HepG2 (cell line): ENCODE data around the gene SKIDA1. TPM values are rescaled to one million over a fixed set of nuclear protein-coding genes. Genes with fewer than 3 reads are reported as not detected.

Experiments
- AKAP8 ChIP-seq: sonication (generic); formaldehyde crosslinking; IDR thresholded peaks from 2 replicates; pipeline ENCODE4 v1.5.1; 2020; ENCODE audit warnings: mild to moderate bottlenecking, missing genetic modification reagents
- CCAR2 ChIP-seq: fragments of 200-400 bp; formaldehyde crosslinking; optimal IDR thresholded peaks from 2 replicates; pipeline ENCODE3; 2018; ENCODE audit warnings: low read depth, mild to moderate bottlenecking, low read length, moderate library complexity
- FIP1L1 ChIP-seq: fragments of 200-400 bp; formaldehyde crosslinking; IDR thresholded peaks from 2 replicates; pipeline ENCODE4 v1.6.1; 2018; ENCODE audit warnings: low read depth, mild to moderate bottlenecking, low read length, moderate library complexity, borderline replicate concordance; ENCODE audit not compliant: insufficient read depth
- FOXC1 ChIP-seq: sonication (generic); formaldehyde crosslinking; IDR thresholded peaks from 2 replicates; pipeline ENCODE4 v1.8.0; 2022; ENCODE audit warnings: mild to moderate bottlenecking, missing genetic modification reagents, borderline replicate concordance
- FOXJ3 ChIP-seq: sonication (generic); formaldehyde crosslinking; IDR thresholded peaks from 2 replicates; pipeline ENCODE4 v1.4.0; 2020; ENCODE audit warnings: missing genetic modification reagents, mild to moderate bottlenecking, borderline replicate concordance
- HIVEP1 ChIP-seq: sonication (generic); formaldehyde crosslinking; IDR thresholded peaks from 2 replicates; pipeline ENCODE4 v1.4.0; 2020; ENCODE audit warnings: mild to moderate bottlenecking, missing genetic modification reagents
- HNF4A ChIP-seq: sonication (generic); formaldehyde crosslinking; IDR thresholded peaks from 2 replicates; pipeline ENCODE4 v1.4.0; 2020; ENCODE audit warnings: missing genetic modification reagents
- SKI ChIP-seq: fragments of 450-650 bp; IDR thresholded peaks from one replicate; pipeline ENCODE4 v1.6.1; 2018; ENCODE audit warnings: mild to moderate bottlenecking; ENCODE audit not compliant: partially characterized antibody
- SOX5 ChIP-seq: IDR thresholded peaks from 2 replicates; pipeline ENCODE4 v1.6.1; 2016; ENCODE audit warnings: borderline replicate concordance
- ZNF180 ChIP-seq: sonication (generic); formaldehyde crosslinking; IDR thresholded peaks from 2 replicates; pipeline ENCODE4 v1.4.0; 2020; ENCODE audit warnings: low read depth, missing genetic modification reagents, borderline replicate concordance
- ZNF207 ChIP-seq: fragments of 450-650 bp; IDR thresholded peaks from 2 replicates; pipeline ENCODE4 v1.6.1; 2016; ENCODE audit warnings: antibody characterized with exemption, borderline replicate concordance
- ZNF264 ChIP-seq: sonication (generic); formaldehyde crosslinking; IDR thresholded peaks from 2 replicates; pipeline ENCODE4 v1.4.0; 2020; ENCODE audit warnings: missing genetic modification reagents
- ZNF44 ChIP-seq: sonication (generic); formaldehyde crosslinking; IDR thresholded peaks from 2 replicates; pipeline ENCODE4 v1.5.1; 2020; ENCODE audit warnings: mild to moderate bottlenecking, missing genetic modification reagents
- polyA plus RNA-seq, 8 experiments: library from polyadenylated mRNA; depleted of rRNA in 3 of 8; stranded (reverse) in 7 of 8; unstranded in 1 of 8; fragments of >200 nt; fragmentation: Illumina TruSeq in 4 of 8; extraction: Trizol in 4 of 8; gene quantifications; 2 replicates each; pipeline versions ENCODE4 v1.2.1 to v1.2.3, GENCODE V29; 2011 to 2016; ENCODE audit warnings: low read depth in 4 of 8, missing spikeins in 1 of 8, mixed read lengths in 1 of 8; ENCODE audit not compliant: insufficient read depth in 1 of 8
- total RNA-seq, 5 experiments: library from RNA; depleted of rRNA; stranded (reverse); fragments of >200 nt; fragmentation: Illumina TruSeq; extraction: Trizol; gene quantifications; 2 replicates each; pipeline ENCODE4 v1.2.3, GENCODE V29; 2016; ENCODE audit warnings: low read depth in 1 of 5
- TF ChIP-seq, protein P1 (sequence below): sonication (generic); formaldehyde crosslinking; IDR thresholded peaks from 2 replicates; pipeline ENCODE4 v1.8.0; 2022; ENCODE audit warnings: mild to moderate bottlenecking, missing genetic modification reagents, moderate library complexity
- TF ChIP-seq, protein P2 (sequence below): sonication (generic); formaldehyde crosslinking; IDR thresholded peaks from 2 replicates; pipeline ENCODE4 v1.4.0; 2020; ENCODE audit warnings: missing genetic modification reagents
- TF ChIP-seq, protein P3 (sequence below), 2 experiments: sonication (generic) in 1 of 2; formaldehyde crosslinking in 1 of 2; IDR thresholded peaks; 2 replicates each; pipeline versions ENCODE4 v1.6.1 to v1.9.0; 2014 to 2022; ENCODE audit warnings: antibody characterized with exemption in 1 of 2, borderline replicate concordance in 1 of 2, inconsistent platforms in 1 of 2, low read depth in 1 of 2, missing genetic modification reagents in 1 of 2
- TF ChIP-seq, protein P4 (sequence below): sonication (generic); formaldehyde crosslinking; IDR thresholded peaks from 2 replicates; pipeline ENCODE4 v1.4.0; 2020; ENCODE audit warnings: mild to moderate bottlenecking, low read depth, missing genetic modification reagents

Gene SKIDA1
- total and polyA plus RNA-seq, 2 of the 13 experiments (the other 11 are each of a cell fraction or from before 2014, with no cell fraction given) = 0.73 to 1.5 TPM

DNA sequence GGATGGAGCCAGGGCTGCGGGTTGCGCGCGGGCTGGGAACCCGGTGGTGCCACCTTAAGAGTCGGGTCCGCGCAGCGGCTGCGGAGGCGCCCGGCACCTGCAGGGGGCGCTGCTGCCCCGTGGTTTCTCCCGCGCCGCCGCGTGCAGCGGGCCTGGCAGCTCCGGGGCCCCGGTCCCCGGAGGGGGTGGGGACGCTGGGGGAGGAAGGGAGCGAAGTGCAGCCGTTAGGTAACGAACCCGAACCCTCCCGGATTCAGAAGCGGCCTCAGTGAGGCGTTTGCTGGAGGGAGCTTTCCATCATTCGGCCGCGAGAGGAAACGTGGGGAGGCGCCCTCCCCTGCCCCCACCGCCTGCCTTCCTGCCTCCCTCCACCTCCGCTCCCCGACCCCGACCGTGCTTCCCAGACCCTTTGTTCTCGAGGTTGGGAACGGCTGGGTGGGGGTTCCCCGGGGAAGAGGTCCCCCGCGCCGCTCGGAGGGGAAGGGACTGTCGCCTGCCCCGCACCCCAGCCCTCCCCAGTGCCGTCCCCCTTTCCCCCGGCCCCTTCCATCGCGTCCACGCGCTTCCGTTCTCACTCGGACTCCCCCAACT lies 29.6 kb downstream of the SKIDA1 start (continued):
- TF ChIP-seq HNF4A (CRISPR knock-in tag) (peak; percentile 97), ZNF180 (no peak), CCAR2 (peak; percentile 72), HIVEP1 (CRISPR knock-in tag) (0 out of 2 replicates have a peak, but pooled peaks have one; percentile 80), FOXJ3 (no peak), ZNF264 (CRISPR knock-in tag) (peak; percentile 94), ZNF44 (CRISPR knock-in tag) (no peak), FIP1L1 (no peak), SOX5 (CRISPR knock-in tag) (peak; percentile 82), AKAP8 (peak; percentile 98), FOXC1 (CRISPR knock-in tag) (peak; percentile 75; the same call in 1 of the 2 replicates), SKI (peak; percentile 88), ZNF207 (no peak)
- TF ChIP-seq, protein P1, sequence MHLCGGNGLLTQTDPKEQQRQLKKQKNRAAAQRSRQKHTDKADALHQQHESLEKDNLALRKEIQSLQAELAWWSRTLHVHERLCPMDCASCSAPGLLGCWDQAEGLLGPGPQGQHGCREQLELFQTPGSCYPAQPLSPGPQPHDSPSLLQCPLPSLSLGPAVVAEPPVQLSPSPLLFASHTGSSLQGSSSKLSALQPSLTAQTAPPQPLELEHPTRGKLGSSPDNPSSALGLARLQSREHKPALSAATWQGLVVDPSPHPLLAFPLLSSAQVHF (CRISPR knock-in tag) = peak; percentile 82; the same call in 1 of the 2 replicates
- TF ChIP-seq, protein P2, sequence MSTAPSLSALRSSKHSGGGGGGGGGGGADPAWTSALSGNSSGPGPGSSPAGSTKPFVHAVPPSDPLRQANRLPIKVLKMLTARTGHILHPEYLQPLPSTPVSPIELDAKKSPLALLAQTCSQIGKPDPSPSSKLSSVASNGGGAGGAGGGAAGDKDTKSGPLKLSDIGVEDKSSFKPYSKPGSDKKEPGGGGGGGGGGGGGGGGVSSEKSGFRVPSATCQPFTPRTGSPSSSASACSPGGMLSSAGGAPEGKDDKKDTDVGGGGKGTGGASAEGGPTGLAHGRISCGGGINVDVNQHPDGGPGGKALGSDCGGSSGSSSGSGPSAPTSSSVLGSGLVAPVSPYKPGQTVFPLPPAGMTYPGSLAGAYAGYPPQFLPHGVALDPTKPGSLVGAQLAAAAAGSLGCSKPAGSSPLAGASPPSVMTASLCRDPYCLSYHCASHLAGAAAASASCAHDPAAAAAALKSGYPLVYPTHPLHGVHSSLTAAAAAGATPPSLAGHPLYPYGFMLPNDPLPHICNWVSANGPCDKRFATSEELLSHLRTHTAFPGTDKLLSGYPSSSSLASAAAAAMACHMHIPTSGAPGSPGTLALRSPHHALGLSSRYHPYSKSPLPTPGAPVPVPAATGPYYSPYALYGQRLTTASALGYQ (CRISPR knock-in tag) = peak; percentile 79
- TF ChIP-seq, protein P3, sequence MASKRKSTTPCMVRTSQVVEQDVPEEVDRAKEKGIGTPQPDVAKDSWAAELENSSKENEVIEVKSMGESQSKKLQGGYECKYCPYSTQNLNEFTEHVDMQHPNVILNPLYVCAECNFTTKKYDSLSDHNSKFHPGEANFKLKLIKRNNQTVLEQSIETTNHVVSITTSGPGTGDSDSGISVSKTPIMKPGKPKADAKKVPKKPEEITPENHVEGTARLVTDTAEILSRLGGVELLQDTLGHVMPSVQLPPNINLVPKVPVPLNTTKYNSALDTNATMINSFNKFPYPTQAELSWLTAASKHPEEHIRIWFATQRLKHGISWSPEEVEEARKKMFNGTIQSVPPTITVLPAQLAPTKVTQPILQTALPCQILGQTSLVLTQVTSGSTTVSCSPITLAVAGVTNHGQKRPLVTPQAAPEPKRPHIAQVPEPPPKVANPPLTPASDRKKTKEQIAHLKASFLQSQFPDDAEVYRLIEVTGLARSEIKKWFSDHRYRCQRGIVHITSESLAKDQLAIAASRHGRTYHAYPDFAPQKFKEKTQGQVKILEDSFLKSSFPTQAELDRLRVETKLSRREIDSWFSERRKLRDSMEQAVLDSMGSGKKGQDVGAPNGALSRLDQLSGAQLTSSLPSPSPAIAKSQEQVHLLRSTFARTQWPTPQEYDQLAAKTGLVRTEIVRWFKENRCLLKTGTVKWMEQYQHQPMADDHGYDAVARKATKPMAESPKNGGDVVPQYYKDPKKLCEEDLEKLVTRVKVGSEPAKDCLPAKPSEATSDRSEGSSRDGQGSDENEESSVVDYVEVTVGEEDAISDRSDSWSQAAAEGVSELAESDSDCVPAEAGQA (IDR thresholded peaks at IDR 0.05; ENCODE audit: low read depth) = no peak
- TF ChIP-seq, protein P3 (CRISPR knock-in tag; IDR thresholded peaks at IDR 0.05; ENCODE audit: borderline replicate concordance) = 0 out of 2 replicates have a peak, but pooled peaks have one; percentile 87
- TF ChIP-seq, protein P4, sequence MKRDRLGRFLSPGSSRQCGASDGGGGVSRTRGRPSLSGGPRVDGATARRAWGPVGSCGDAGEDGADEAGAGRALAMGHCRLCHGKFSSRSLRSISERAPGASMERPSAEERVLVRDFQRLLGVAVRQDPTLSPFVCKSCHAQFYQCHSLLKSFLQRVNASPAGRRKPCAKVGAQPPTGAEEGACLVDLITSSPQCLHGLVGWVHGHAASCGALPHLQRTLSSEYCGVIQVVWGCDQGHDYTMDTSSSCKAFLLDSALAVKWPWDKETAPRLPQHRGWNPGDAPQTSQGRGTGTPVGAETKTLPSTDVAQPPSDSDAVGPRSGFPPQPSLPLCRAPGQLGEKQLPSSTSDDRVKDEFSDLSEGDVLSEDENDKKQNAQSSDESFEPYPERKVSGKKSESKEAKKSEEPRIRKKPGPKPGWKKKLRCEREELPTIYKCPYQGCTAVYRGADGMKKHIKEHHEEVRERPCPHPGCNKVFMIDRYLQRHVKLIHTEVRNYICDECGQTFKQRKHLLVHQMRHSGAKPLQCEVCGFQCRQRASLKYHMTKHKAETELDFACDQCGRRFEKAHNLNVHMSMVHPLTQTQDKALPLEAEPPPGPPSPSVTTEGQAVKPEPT (CRISPR knock-in tag) = peak; percentile 100
